ENCODE measurements around the gene CKS2.

GRCh38 chr9:89361031-89361430 is 50.0 kb downstream of the CKS2 start:
- TF ChIP-seq ELF4 (CRISPR knock-in tag; IDR thresholded peaks at IDR 0.05; ENCODE audit: low read depth) (no peak), CTCF (IDR thresholded peaks at IDR 0.05) (no peak), ZNF263 (CRISPR knock-in tag; IDR thresholded peaks at IDR 0.05; ENCODE audit: low read depth) (no peak), FOXP1 (CRISPR knock-in tag; IDR thresholded peaks at IDR 0.05; ENCODE audit: borderline replicate concordance) (no peak), RELA (CRISPR knock-in tag; IDR thresholded peaks at IDR 0.05; ENCODE audit: borderline replicate concordance) (no peak), IRF2 (CRISPR knock-in tag; IDR thresholded peaks at IDR 0.05; ENCODE audit: borderline replicate concordance, low read depth) (no peak), TP53 (CRISPR knock-in tag; IDR thresholded peaks at IDR 0.05) (no peak), SP1 (CRISPR knock-in tag; conservative IDR thresholded peaks at IDR 0.05) (no peak), NFYB (CRISPR knock-in tag; conservative IDR thresholded peaks at IDR 0.05; ENCODE audit: low read depth) (no peak), GABPB1 (CRISPR knock-in tag; IDR thresholded peaks at IDR 0.05) (no peak), ZNF232 (CRISPR knock-in tag; IDR thresholded peaks at IDR 0.05) (no peak)
- TF ChIP-seq, protein P1, sequence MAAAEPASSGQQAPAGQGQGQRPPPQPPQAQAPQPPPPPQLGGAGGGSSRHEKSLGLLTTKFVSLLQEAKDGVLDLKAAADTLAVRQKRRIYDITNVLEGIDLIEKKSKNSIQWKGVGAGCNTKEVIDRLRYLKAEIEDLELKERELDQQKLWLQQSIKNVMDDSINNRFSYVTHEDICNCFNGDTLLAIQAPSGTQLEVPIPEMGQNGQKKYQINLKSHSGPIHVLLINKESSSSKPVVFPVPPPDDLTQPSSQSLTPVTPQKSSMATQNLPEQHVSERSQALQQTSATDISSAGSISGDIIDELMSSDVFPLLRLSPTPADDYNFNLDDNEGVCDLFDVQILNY (CRISPR knock-in tag; IDR thresholded peaks at IDR 0.05): no peak
